HG03342 (cell line): ENCODE measurements around the gene MS4A1.
"Not testable (repeated sequence)": the region's sequence is repeated elsewhere in the genome, so short reads cannot be mapped to it uniquely, and the experiment has no call there.

Experiments used
- ATAC-seq: cut with Tn5 transposase; IDR thresholded peaks from one replicate; pipeline ENCODE4 v1.9.1; 2021; ENCODE audit warnings: mild to moderate bottlenecking, moderate library complexity; ENCODE audit not compliant: unreplicated experiment

The MS4A1 gene

DNA sequence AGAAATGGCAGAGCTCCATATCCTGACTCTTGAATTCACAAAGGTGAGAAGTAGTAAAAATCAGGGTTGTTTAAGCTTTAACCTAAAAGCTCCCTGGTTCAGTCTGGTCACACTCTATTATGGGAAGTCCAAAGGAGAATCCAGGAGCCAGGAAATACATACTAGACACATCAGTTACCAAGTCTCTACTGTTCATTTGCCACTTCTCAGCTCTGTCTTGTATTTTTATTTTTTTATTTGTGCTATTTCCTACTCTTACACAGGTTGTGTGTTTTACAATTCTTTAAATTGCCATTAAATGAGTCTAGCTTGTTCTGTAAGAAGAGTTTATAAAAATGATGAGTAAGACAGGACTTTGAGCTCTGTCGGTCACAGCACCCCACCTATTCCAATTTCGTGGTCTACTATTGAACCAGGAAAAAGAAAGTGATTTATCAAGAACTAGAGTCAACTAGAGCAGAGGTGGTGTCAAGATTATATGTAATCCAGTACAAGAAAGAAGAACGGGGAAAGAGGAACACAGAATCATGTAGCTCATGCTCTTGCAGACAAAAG lies 46.7 kb downstream of the MS4A1 start:
- ATAC-seq, result no peak

DNA sequence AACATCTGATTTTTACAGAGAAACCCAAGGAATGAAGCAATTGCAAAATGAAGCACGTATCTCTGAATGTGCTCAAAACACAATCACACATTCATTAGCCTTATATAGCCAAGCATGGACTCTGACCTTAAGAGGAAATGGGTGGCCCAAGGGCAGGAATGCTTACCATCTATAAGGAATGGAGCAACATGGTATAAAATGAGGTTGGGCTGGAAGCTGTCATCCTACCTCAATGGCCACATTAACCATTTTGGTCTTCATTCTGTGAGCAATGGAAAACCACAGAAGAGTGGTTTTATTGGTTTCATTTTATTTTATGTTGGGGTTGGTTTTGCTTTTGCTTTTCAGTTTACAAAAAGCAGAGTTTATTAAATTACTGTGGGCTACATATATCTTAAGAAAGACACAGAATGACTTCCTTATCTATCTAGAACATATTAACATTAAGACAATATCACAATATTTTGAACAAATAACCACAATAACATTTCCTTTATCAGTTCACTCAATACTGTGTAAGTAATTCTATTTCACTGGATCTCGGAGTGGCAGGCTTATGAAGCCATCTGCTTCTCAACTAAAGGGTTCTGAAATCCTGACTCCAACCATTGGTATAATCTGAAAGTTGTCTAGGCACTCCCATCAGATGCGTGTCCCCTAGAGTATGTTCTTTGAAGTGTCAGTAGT lies 48.7 kb downstream of the MS4A1 start:
- ATAC-seq, result no peak

DNA sequence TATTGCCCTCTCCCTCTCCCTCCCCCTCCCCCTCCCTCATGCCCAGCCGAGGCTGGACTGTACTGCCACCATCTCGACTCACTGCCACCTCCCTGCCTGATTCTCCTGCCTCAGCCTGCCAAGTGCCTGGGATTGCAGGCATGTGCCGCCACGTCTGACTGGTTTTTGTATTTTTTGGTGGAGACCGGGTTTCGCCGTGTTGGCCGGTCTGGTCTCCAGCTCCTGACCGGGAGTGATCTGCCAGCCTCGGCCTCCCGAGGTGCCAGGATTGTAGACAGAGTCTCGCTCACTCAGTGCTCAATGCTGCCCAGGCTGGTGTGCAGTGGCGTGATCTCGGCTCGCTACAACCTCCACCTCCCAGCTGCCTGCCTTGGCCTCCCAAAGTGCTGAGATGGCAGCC lies 54.0 kb downstream of the MS4A1 start:
- ATAC-seq, result not testable (repeated sequence)

DNA sequence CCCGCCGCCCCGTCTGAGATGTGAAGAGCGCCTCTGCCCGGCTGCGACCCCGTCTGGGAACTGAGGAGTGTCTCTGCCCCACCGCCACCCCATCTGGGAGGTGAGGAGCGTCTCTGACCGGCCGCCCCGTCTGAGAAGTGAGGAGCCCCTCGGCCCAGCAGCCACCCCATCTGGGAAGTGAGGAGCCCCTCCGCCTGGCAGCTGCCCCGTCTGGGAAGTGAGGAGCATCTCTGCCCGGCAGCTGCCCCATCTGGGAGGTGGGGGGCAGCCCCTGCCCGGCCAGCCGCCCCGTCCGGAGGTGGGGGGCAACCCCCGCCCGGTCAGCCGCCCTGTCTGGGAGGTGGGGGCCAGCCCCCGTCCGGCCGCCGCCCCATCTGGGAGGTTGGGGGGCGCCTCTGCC lies 54.6 kb downstream of the MS4A1 start:
- ATAC-seq, result not testable (repeated sequence)

DNA sequence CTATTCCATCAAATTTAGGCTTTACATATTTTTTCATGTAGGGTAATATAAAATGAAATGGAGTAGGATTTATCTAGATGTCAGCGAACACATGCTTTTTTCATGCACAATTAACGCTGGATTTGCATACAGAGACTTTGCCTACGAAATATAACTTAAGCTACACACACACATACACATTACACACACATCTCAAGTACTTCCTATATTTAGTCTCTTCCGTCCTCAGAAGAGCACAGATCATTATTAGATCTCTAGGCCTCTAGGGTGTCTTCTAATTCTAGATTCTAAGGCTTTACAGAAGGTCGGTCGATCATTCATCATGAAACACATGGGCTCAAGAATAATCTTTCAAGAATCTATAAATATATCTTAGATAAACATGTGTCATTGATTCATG lies 55.7 kb downstream of the MS4A1 start:
- ATAC-seq, result no peak

DNA sequence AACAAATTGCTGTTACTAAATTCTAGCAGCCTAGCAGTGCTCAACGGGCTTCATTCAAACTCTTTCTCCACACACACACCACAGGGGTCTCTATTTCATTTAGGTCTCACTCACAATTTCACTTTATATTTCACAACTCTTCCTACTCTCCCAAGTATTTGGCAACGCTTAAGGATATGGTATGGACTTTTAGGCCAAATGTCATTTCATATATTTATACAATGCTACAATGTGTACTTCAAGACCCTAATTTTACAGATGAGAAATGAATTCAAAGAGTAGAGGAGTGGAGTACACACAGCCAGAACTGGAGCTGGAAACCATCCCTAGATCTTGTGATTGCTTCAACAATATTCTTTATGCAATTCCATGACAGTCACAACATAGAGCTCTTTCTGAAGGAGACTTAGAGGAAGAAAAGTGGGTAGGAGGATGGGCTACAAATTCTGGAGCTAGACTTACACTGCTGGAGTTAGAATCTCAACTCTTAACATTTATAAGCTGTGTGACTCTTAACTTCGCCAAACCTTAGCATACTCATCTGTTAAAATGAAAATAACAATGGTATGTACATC lies 57.1 kb downstream of the MS4A1 start:
- no peak for ATAC-seq

DNA sequence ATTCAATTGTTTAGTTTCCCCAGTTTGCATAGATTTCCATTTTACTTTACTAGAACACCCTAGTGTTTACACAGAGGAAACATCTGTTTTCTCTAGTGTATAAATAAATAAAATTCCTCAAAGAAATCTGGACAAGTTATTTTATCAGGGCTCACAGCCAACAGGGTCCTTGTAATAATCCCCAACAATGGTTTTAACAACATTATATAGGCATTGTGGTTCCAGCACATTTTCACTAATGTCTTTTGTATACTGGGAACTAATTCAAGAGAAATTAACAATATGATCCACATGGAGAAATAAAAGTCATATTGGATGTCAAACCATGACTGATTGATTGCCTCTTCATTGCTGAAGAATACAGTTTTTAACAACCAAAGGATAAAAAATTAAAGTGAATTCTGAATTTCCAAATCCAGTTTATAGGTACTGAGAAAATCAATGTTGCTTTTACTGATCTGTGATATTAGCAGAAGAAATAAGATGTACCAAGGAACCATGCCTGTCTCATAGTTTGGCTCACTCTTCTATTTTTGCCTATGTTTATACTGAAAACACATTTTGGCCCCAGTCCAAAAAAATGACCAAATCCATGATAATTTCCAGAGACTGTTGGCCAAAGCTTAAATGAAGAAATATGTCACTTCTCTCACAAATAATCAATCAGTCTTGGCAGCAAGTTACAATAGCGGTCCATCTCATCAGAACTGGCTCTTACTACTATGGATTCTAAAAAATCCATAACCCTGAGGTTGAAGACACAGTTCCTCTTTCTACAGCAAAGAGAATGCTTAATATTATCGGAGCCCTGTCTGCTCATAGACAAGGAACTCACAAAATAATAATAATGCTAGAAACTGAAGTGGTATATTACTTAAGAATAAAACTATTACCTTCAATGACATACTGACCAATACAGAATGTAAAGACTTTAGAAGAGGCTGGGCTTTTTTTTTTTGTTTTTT lies 58.1 kb downstream of the MS4A1 start:
- ATAC-seq, result no peak

DNA sequence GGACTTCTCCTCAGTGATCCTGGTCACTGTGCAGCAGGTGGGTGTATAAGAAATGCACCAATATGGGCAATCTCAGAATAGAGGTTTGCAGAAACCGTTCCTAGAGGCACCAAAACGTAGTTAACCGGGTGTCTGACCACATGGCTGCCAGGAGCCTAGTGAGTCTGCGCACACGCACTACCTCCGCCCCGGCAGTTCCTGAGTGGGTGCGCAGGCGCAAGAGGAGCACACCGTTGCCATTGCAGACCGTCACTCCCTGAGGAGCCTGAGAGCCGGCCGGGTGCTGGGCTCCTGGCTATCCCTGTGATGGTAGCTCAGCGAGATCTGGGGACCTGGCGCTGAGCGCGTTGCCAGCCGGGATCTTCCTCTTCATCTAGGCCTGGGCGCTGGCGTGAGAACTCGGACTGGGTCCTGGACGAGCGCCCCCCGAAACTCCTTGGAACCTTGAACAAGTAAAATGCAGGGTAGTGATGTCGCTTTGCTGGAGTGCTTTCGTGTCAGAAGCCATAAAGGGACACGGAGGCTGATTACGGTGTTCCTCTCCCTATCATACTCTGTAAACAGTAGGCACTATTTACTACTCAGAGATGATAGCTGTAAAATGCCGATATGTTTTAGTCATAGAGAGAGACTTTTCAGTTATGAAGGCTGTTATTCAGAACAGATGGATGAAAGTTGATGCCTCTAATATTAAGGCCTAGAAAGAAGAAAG lies 59.7 kb downstream of the MS4A1 start, which contains the start of gene MS4A13:
Gene MS4A13, plus strand, starts transcription at position 249 of the 712 bp plus-strand sequence. CDS start 2,692 bp downstream, outside the sequence.
- ATAC-seq, result no peak
